GM23338 (cell line): Measurements from ENCODE around the gene APCDD1L. TPM values are rescaled to one million over a fixed set of nuclear protein-coding genes. Genes with fewer than 3 reads are reported as not detected.

Experiments
- CREB1 ChIP-seq: fragments of 250-450 bp; sonication (Bioruptor Pico); IDR thresholded peaks from 2 replicates; pipeline ENCODE4 v1.5.0; 2020; ENCODE audit warnings: low read depth, mild to moderate bottlenecking, moderate library complexity
- CTCF ChIP-seq, 2 experiments: fragments of 200-600 bp in 1 of 2; sonication (generic) in 1 of 2; conservative IDR thresholded peaks; 2 replicates each; pipeline versions ENCODE4 v1.5.1 to v1.6.1; 2016 to 2017; ENCODE audit warnings: antibody characterized with exemption in 2 of 2, low read depth in 2 of 2, mild to moderate bottlenecking in 2 of 2, moderate library complexity in 1 of 2
- ETS1 ChIP-seq: IDR thresholded peaks from 2 replicates; pipeline ENCODE4 v1.6.1; 2016; ENCODE audit warnings: antibody characterized with exemption
- EZH2 ChIP-seq: fragments of 200-600 bp; sonication (generic); IDR thresholded peaks from one replicate; pipeline ENCODE4 v1.8.0; 2017; ENCODE audit warnings: antibody characterized with exemption, mild to moderate bottlenecking, low read depth; ENCODE audit not compliant: unreplicated experiment
- EZH2phosphoT487 ChIP-seq: fragments of 200-600 bp; sonication (generic); IDR thresholded peaks from one replicate; pipeline ENCODE4 v1.8.1; 2018; ENCODE audit warnings: antibody characterized with exemption; ENCODE audit not compliant: unreplicated experiment
- NANOG ChIP-seq: IDR thresholded peaks from 2 replicates; pipeline ENCODE4 v1.6.1; 2016; ENCODE audit warnings: antibody characterized with exemption, borderline replicate concordance
- POLR2AphosphoS5 ChIP-seq: IDR thresholded peaks from 2 replicates; pipeline ENCODE4 v1.6.1; 2016; ENCODE audit warnings: antibody characterized with exemption, low read depth
- REST ChIP-seq: IDR thresholded peaks from one replicate; pipeline ENCODE4 v1.6.1; 2018; ENCODE audit warnings: antibody characterized with exemption; ENCODE audit not compliant: unreplicated experiment
- STAT1 ChIP-seq: IDR thresholded peaks from one replicate; pipeline ENCODE4 v1.6.1; 2016; ENCODE audit warnings: antibody characterized with exemption; ENCODE audit not compliant: unreplicated experiment
- ZNF114 ChIP-seq: fragments of 250-450 bp; sonication (Bioruptor Pico); IDR thresholded peaks from 2 replicates; pipeline ENCODE4 v1.5.0; 2020; ENCODE audit warnings: mild to moderate bottlenecking, moderate library complexity
- ZNF331 ChIP-seq: fragments of 250-450 bp; sonication (Bioruptor Pico); IDR thresholded peaks from 2 replicates; pipeline ENCODE4 v1.5.0; 2020; ENCODE audit warnings: low read depth, mild to moderate bottlenecking, moderate library complexity
- ZNF462 ChIP-seq: fragments of 250-450 bp; sonication (Bioruptor Pico); IDR thresholded peaks from 2 replicates; pipeline ENCODE4 v1.5.0; 2020; ENCODE audit warnings: mild to moderate bottlenecking, moderate library complexity
- polyA plus RNA-seq: library from polyadenylated mRNA; unstranded; fragments of >200 nt; fragmentation: Nextera tagmentation; extraction: Ambion mirVana; gene quantifications from 2 replicates; pipeline ENCODE4 v1.2.1, GENCODE V29; 2016
- total RNA-seq: library from RNA; depleted of rRNA; stranded (reverse); fragments of >200 nt; shearing (Covaris generic); gene quantifications from 2 replicates; pipeline ENCODE4 v1.2.3, GENCODE V29; 2014

APCDD1L gene
- total and polyA plus RNA-seq, 2 experiments from 2014 or later, result 1.8 to 4.6 TPM

- TF ChIP-seq ZNF462 (no peak), NANOG (no peak), REST (no peak), EZH2phosphoT487 (no peak), EZH2 (no peak), ZNF114 (CRISPR knock-in tag) (no peak), CREB1 (CRISPR knock-in tag) (no peak), STAT1 (no peak), ZNF331 (CRISPR knock-in tag) (no peak), POLR2AphosphoS5 (no peak), CTCF (conservative IDR thresholded peaks at IDR 0.05; ENCODE audit: low read depth in 2 of 2) (no peak), ETS1 (no peak)
Observed at GRCh38 chr20:58433759-58434158, 81.4 kb downstream of the APCDD1L start (continued).
